ENCODE data around the gene TM2D1.

The TM2D1 gene

GRCh38 chr1:61749574-61749973 lies 24.6 kb upstream of the TM2D1 start:
- Histone ChIP-seq H3K4me3 (replicated peaks; ENCODE audit: insufficient read depth, low read length) (no peak overlapping the region), H3K27me3 (ENCODE audit: insufficient read depth, poor library complexity, severe bottlenecking) (no peaks in the 10 kb centered on the region), H3K27ac (replicated peaks) (no peak overlapping the region)
- TF ChIP-seq GABPA (IDR thresholded peaks at IDR 0.05; ENCODE audit: low read depth): no peak
- DNase-seq (ENCODE audit: low read depth in 1 of 2, low spot score in 1 of 2): no peak

DNA sequence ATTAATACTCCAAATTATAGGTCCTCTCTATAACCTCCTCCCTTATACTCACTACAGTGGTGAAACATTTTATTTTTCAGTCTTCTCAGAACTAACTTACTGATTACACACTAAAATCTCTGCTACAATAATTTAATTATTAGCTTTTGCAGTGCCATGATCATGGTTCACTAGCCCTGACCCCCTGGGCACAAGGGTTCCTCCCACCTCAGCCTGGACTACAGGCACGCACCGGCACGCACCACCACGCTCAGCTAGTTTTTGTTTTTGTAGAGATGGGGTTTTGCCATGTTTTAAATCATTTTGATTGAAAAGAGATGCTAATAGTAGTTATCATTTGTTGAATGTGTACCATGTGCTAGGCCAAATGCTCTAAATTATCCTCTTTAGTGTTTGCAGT lies 23.6 kb upstream of the TM2D1 start:
- DNase-seq (ENCODE audit: low read depth in 1 of 2, low spot score in 1 of 2): no peak
- Histone ChIP-seq H3K27me3 (ENCODE audit: insufficient read depth, poor library complexity, severe bottlenecking) (no peaks in the 10 kb centered on the region), H3K27ac (replicated peaks) (no peak overlapping the region), H3K4me3 (replicated peaks; ENCODE audit: insufficient read depth, low read length) (no peak overlapping the region)
- TF ChIP-seq POLR2AphosphoS5 (IDR thresholded peaks at IDR 0.05; ENCODE audit: low read depth): no peak
- no peak for TF ChIP-seq SPI1 (IDR thresholded peaks at IDR 0.05; ENCODE audit: borderline replicate concordance, low read depth)
- TF ChIP-seq GABPA (IDR thresholded peaks at IDR 0.05; ENCODE audit: low read depth): no peak
- no peak for TF ChIP-seq CTCF (IDR thresholded peaks at IDR 0.05; ENCODE audit: insufficient read depth, low read length)
- TF ChIP-seq, protein P1, sequence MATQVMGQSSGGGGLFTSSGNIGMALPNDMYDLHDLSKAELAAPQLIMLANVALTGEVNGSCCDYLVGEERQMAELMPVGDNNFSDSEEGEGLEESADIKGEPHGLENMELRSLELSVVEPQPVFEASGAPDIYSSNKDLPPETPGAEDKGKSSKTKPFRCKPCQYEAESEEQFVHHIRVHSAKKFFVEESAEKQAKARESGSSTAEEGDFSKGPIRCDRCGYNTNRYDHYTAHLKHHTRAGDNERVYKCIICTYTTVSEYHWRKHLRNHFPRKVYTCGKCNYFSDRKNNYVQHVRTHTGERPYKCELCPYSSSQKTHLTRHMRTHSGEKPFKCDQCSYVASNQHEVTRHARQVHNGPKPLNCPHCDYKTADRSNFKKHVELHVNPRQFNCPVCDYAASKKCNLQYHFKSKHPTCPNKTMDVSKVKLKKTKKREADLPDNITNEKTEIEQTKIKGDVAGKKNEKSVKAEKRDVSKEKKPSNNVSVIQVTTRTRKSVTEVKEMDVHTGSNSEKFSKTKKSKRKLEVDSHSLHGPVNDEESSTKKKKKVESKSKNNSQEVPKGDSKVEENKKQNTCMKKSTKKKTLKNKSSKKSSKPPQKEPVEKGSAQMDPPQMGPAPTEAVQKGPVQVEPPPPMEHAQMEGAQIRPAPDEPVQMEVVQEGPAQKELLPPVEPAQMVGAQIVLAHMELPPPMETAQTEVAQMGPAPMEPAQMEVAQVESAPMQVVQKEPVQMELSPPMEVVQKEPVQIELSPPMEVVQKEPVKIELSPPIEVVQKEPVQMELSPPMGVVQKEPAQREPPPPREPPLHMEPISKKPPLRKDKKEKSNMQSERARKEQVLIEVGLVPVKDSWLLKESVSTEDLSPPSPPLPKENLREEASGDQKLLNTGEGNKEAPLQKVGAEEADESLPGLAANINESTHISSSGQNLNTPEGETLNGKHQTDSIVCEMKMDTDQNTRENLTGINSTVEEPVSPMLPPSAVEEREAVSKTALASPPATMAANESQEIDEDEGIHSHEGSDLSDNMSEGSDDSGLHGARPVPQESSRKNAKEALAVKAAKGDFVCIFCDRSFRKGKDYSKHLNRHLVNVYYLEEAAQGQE (IDR thresholded peaks at IDR 0.05; ENCODE audit: insufficient replicate concordance, low read depth): no peak

DNA sequence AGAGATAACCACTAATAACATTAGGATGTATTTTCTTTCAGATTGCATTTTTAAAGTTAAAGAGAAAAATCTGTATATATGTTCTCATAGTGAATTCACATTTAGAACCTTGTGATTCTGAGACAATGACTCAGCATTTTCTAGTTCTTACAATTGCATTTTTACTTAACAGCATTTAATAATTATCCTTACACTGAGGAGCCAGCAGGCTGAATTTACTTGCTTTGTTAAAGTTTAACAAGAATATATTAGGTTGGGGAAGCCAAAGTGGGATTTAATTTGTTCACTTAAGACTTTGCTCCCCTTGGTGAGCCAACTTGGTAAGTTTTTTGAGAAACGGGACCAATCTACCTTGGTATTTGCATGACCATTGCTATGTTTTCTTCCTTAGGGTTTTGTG lies 21.9 kb upstream of the TM2D1 start:
- no peak overlapping the region for H3K27ac ChIP-seq (replicated peaks)
- TF ChIP-seq POLR2AphosphoS5 (IDR thresholded peaks at IDR 0.05; ENCODE audit: low read depth) (no peak), CTCF (IDR thresholded peaks at IDR 0.05; ENCODE audit: insufficient read depth, low read length) (no peak), SPI1 (IDR thresholded peaks at IDR 0.05; ENCODE audit: borderline replicate concordance, low read depth) (no peak), GABPA (IDR thresholded peaks at IDR 0.05; ENCODE audit: low read depth) (no peak)
- TF ChIP-seq, protein P1 (IDR thresholded peaks at IDR 0.05; ENCODE audit: insufficient replicate concordance, low read depth): no peak
- no peak for DNase-seq (ENCODE audit: low read depth in 1 of 2, low spot score in 1 of 2)
- H3K27me3 ChIP-seq (ENCODE audit: insufficient read depth, poor library complexity, severe bottlenecking): no peaks in the 10 kb centered on the region
- no peak overlapping the region for H3K4me3 ChIP-seq (replicated peaks; ENCODE audit: insufficient read depth, low read length)

DNA sequence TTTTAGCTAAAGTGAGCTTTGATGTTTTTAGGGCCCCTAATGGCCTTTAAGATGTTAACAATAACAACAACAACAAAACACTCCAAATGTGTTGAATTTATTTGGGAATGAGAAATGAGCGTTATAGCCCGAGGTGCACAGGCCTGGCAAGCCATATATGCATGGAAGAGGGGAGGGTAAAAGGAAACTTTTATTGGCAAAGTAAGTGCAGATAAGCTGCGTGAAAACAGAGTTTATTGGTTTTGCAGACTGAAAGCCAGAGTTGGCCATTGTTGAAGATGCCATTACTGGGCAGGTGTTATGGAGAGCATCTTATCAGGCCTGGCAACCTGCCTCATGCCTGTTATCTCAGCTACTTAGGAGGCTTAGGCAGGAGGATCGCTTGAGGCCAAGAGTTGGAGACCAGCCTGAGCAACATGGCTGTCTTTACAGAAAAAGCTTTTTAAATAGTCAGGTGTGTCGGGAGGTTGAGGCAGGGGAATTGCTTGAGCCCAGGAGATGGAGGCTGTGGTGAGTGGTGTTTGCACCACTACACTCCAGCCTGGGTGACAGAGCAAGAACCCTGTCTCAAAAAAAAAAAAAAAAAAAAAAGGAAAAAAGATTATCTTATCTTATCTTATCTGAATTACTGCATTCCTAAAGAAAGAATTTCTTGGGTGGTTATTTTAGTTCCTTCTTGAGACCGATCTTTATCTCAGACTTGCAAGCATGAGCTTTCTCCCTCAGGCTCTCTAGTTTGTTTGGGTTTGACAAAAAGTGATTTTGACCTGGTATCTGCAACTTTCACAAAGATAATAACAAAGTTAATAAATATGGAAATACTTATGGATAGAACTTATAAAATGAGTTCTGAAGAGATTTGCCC lies 19.0 kb upstream of the TM2D1 start:
- TF ChIP-seq, protein P1 (IDR thresholded peaks at IDR 0.05; ENCODE audit: insufficient replicate concordance, low read depth): no peak
- TF ChIP-seq GABPA (IDR thresholded peaks at IDR 0.05; ENCODE audit: low read depth) (no peak), POLR2AphosphoS5 (IDR thresholded peaks at IDR 0.05; ENCODE audit: low read depth) (no peak), SPI1 (IDR thresholded peaks at IDR 0.05; ENCODE audit: borderline replicate concordance, low read depth) (no peak), CTCF (IDR thresholded peaks at IDR 0.05; ENCODE audit: insufficient read depth, low read length) (no peak)
- no peak overlapping the region for H3K27ac ChIP-seq (replicated peaks)
- no peak for DNase-seq (ENCODE audit: low read depth in 1 of 2, low spot score in 1 of 2)
- no peaks in the 10 kb centered on the region for H3K27me3 ChIP-seq (ENCODE audit: insufficient read depth, poor library complexity, severe bottlenecking)
- H3K4me3 ChIP-seq (replicated peaks; ENCODE audit: insufficient read depth, low read length): no peak overlapping the region

Data from HL-60 (cell line).